Measurements from ENCODE around the gene OR4D2.

DNA sequence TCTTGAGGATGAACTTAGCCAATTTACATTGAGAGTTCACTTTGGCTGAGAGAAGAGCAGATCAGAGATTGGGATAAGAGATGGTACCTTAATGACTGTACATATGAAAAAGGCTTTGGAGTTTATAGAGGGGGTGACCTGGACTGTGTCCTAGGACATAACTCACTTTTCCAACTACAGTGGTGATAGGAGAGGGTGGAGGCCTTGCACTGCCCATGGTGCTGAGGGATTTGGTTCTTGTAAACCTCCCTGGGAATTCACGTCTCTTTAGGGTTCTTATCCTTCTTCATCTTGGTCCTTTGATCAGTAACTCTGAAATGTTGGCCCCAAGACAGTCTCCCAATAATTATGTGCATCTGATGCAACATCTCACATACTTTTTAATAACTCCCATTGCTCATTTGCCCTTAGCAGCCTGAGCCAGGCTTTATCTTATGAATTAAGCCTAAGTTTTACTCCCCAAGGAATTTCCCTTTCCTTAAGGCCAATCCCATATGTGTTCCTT lies 18.8 kb upstream of the OR4D2 start, which contains the start of gene OR4D1:
- TF ChIP-seq CTCF (IDR thresholded peaks at IDR 0.05; ENCODE audit: control extremely low read depth in 1 of 3, insufficient read depth in 1 of 3, low read depth in 1 of 3, low read length in 3 of 3): no peak
- TF ChIP-seq, protein P1, sequence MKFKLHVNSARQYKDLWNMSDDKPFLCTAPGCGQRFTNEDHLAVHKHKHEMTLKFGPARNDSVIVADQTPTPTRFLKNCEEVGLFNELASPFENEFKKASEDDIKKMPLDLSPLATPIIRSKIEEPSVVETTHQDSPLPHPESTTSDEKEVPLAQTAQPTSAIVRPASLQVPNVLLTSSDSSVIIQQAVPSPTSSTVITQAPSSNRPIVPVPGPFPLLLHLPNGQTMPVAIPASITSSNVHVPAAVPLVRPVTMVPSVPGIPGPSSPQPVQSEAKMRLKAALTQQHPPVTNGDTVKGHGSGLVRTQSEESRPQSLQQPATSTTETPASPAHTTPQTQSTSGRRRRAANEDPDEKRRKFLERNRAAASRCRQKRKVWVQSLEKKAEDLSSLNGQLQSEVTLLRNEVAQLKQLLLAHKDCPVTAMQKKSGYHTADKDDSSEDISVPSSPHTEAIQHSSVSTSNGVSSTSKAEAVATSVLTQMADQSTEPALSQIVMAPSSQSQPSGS (IDR thresholded peaks at IDR 0.05; ENCODE audit: low read length): no peak
- no peak for TF ChIP-seq POLR2A (IDR thresholded peaks at IDR 0.05; ENCODE audit: control extremely low read depth in 1 of 2, low read depth in 2 of 2, low read length in 2 of 2)
- no peak for TF ChIP-seq SUZ12 (IDR thresholded peaks at IDR 0.05; ENCODE audit: low read length)
- TF ChIP-seq TAF1 (IDR thresholded peaks at IDR 0.05; ENCODE audit: low read depth, low read length): no peak
- TF ChIP-seq SIN3A (conservative IDR thresholded peaks at IDR 0.05 in 1 of 2, IDR thresholded peaks at IDR 0.05 in 1 of 2; ENCODE audit: low read depth in 1 of 2, low read length in 2 of 2): no peak
- no peak for TF ChIP-seq CHD2 (IDR thresholded peaks at IDR 0.05; ENCODE audit: low read length)
- TF ChIP-seq POLR2AphosphoS5 (IDR thresholded peaks at IDR 0.05; ENCODE audit: low read depth, low read length): no peak
- TF ChIP-seq GTF2F1 (IDR thresholded peaks at IDR 0.05; ENCODE audit: borderline replicate concordance, low read depth, low read length): no peak
